Kidney (tissue), 14 donors: ENCODE results near the gene DPYSL4. TPM values are rescaled to one million over a fixed set of nuclear protein-coding genes. Genes with fewer than 3 reads are reported as not detected.

Experiments used
- DNase-seq, 5 donors: peaks; one replicate each; pipeline ENCODE4 v3.0.0-alpha.2; 2013 to 2020
- FAIRE-seq: peaks from 2 replicates; lab custom pipeline; 2012; peaks lifted over from hg19 to GRCh38; lab: Jason Lieb, UNC
- H3K27ac ChIP-seq, 2 donors: one replicate each; pipeline ENCODE4 v1.7.0; 2013; ENCODE audit warnings: low read depth in 2 of 2, low read length in 2 of 2, inconsistent platforms in 1 of 2
- H3K27me3 ChIP-seq: one replicate; pipeline ENCODE4 v1.7.1; 2013; ENCODE audit warnings: low read length, inconsistent platforms; ENCODE audit not compliant: control insufficient read depth, insufficient read depth
- H3K36me3 ChIP-seq, 3 donors: one replicate each; pipeline versions ENCODE4 v1.7.0 to v1.7.1; 2013; ENCODE audit warnings: low read length in 3 of 3, control low read depth in 1 of 3, inconsistent platforms in 1 of 3; ENCODE audit not compliant: insufficient read depth in 3 of 3, control insufficient read depth in 2 of 3
- H3K4me1 ChIP-seq, 3 donors: one replicate each; pipeline versions ENCODE4 v1.7.0 to v1.7.1; 2013; ENCODE audit warnings: low read length in 3 of 3, inconsistent platforms in 1 of 3, low read depth in 1 of 3; ENCODE audit not compliant: control insufficient read depth in 2 of 3, insufficient read depth in 2 of 3
- H3K4me3 ChIP-seq, 3 donors: one replicate each; pipeline versions ENCODE4 v1.7.0 to v1.8.1; 2013; ENCODE audit warnings: low read length in 3 of 3, control low read depth in 1 of 3, inconsistent platforms in 1 of 3
- H3K9ac ChIP-seq, 3 donors: one replicate each; pipeline versions ENCODE4 v1.7.0 to v1.7.1; 2013; ENCODE audit warnings: low read length in 3 of 3, control low read depth in 1 of 3, inconsistent platforms in 1 of 3
- H3K9me3 ChIP-seq, 3 donors: one replicate each; pipeline versions ENCODE4 v1.7.0 to v1.7.1; 2013; ENCODE audit warnings: low read length in 3 of 3, control low read depth in 1 of 3, inconsistent platforms in 1 of 3; ENCODE audit not compliant: control insufficient read depth in 2 of 3, insufficient read depth in 1 of 3
- CTCF ChIP-seq: IDR thresholded peaks from 3 replicates; pipeline ENCODE4 v1.5.1; 2012; ENCODE audit warnings: mild to moderate bottlenecking, moderate library complexity, borderline replicate concordance; ENCODE audit not compliant: insufficient read depth; ENCODE audit errors: extremely low read depth
- intact Hi-C: fragments of 100-400 bp; cut with DNase I; formaldehyde crosslinking; loops from one replicate; pipeline ENCODE4 v1.11.1; 2022
- polyA plus RNA-seq: library from polyadenylated mRNA; stranded (reverse); fragments of 350-450 nt; fragmentation: Illumina TruSeq; extraction: RNeasy Lipid Tissue Mini Kit (QIAGEN cat#74804); gene quantifications from one replicate; pipeline ENCODE4 v1.2.3, GENCODE V29; 2014; ENCODE audit warnings: low read depth, low replicate concordance; ENCODE audit not compliant: insufficient read depth
- total RNA-seq: library from RNA; stranded (reverse); fragmentation: NEBNext Ultra II Directional; extraction: Animal tissue kit (Norgen Biotek cat#: 25700); gene quantifications from one replicate; pipeline ENCODE4 v1.2.1, GENCODE V29; 2021
- donor health status: control.
- donor health status: control.
- donor health status: control.
- donor health status: control.
- donor health status: control.
- donor health status: DM: yes; HTN: yes; CAD: no.
- donor health status: Normal renal cell carcinoma (clear cell type).

Gene DPYSL4
- total and polyA plus RNA-seq, 2 donors from 2014 or later: 0.60 TPM; not detected in 1

GRCh38 chr10:132166216-132166950 lies 20.4 kb upstream of the DPYSL4 start:
- Histone ChIP-seq H3K4me3 (no peak overlapping the region), H3K27ac (no peak overlapping the region), H3K9me3 (no peaks in the 10 kb centered on the region), H3K27me3 (no peaks in the 10 kb centered on the region), H3K9ac (no peak overlapping the region), H3K36me3 (no peaks in the 10 kb centered on the region), H3K4me1 (no peaks in the 10 kb centered on the region)
- no peak for FAIRE-seq
- intact Hi-C loops: no loop called here
- no peak for TF ChIP-seq CTCF
- DNase-seq: no peak

GRCh38 chr10:132167041-132167674 lies 19.6 kb upstream of the DPYSL4 start:
- H3K4me1 ChIP-seq: no peaks in the 10 kb centered on the region
- H3K9ac ChIP-seq: no peak overlapping the region
- H3K4me3 ChIP-seq: no peak overlapping the region
- H3K9me3 ChIP-seq: no peaks in the 10 kb centered on the region
- no peak overlapping the region for H3K27ac ChIP-seq
- H3K27me3 ChIP-seq: no peaks in the 10 kb centered on the region
- H3K36me3 ChIP-seq: no peaks in the 10 kb centered on the region
- intact Hi-C loops: no loop called here
- no peak for FAIRE-seq
- DNase-seq: no peak
- no peak for TF ChIP-seq CTCF

DNA sequence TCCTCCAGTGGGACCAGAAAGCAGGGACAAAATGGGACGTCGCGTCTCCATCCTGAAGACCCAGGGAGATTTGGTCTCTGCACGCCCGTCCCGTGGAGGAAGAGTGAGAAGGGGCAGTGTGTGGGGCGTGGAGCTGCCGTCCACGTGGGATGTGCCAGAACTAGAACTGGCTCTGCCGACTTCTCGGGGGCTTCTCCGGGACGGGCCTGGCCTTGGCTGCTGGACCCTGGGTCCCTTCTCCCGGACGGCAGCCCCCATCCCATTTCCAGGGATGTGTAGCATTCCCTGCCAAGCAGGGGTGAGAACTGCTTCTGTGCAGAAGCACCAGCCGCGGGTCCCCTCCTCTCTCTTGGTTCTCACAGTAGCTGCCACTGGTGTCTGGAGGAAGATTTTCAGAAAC lies 18.8 kb upstream of the DPYSL4 start:
- Histone ChIP-seq H3K4me3 (no peak overlapping the region), H3K27ac (no peak overlapping the region), H3K9ac (no peak overlapping the region), H3K27me3 (no peaks in the 10 kb centered on the region), H3K9me3 (no peaks in the 10 kb centered on the region), H3K4me1 (no peaks in the 10 kb centered on the region), H3K36me3 (no peaks in the 10 kb centered on the region)
- DNase-seq (no peak), FAIRE-seq (no peak)
- intact Hi-C loops: no loop called here
- no peak for TF ChIP-seq CTCF
